GM12892 (cell line): ENCODE results near the gene SHROOM3.

Source experiments
- DNase-seq: peaks from one replicate; pipeline ENCODE4 v3.0.0; 2011; ENCODE audit not compliant: insufficient read length
- FAIRE-seq: peaks from 2 replicates; lab custom pipeline; 2011; peaks lifted over from hg19 to GRCh38; lab: Jason Lieb, UNC
- POLR2A ChIP-seq: IDR thresholded peaks from 2 replicates; pipeline ENCODE4 v1.6.1; 2011; ENCODE audit warnings: low read depth, low read length, control low read depth
- POLR2AphosphoS5 ChIP-seq: IDR thresholded peaks from 2 replicates; pipeline ENCODE4 v1.6.1; 2011; ENCODE audit warnings: low read depth, low read length, control low read depth
- TAF1 ChIP-seq: IDR thresholded peaks from 2 replicates; pipeline ENCODE4 v1.6.1; 2011; ENCODE audit warnings: low read depth, mild to moderate bottlenecking, control low read depth, low read length, borderline replicate concordance

The SHROOM3 gene

DNA sequence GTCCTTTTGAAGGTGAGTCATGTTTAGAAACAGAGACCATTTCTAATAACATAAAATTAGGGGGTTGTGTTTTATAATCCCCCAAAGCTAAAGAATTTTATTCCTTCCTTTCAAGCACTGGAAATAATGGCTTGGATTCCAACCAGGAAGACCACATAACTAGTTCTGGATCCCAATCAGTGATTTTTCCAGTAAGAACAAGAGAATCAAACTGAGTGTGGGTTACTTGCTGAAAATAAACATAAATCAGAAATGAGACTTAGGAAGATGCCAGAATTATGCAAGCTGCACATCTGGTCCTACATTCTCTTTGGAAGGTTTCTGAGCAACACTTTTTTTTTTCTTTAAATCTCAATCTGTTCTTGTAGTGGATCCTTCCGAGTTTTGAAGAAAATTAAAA is 386.6 kb downstream of the SHROOM3 start:
- TF ChIP-seq POLR2A, result no peak
- TF ChIP-seq TAF1, result no peak
- TF ChIP-seq POLR2AphosphoS5, result no peak
- DNase-seq (no peak), FAIRE-seq (no peak)

DNA sequence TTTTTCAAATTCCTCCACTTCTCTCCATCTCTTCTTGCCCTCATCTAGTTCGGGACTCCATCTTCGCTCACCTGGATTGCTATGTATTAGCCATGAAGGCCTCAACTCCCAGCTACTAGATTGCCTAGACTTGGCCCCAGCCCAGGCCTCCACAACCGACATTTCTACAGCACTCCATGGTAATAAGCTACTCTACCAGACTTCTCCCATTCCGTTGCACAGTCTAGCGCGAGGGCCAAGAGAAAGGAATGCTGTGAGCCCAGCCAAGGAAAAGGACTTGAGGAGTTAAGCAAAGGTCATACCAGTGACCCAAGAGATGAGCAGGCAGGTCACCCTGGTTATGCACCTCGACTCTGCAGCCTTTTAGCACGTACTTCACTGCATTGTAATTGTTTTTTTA is 387.3 kb downstream of the SHROOM3 start:
- DNase-seq, result no peak
- FAIRE-seq, result no peak
- TF ChIP-seq POLR2A (no peak), TAF1 (no peak), POLR2AphosphoS5 (no peak)

- FAIRE-seq (no peak), DNase-seq (no peak)
- TF ChIP-seq POLR2A (no peak), POLR2AphosphoS5 (no peak), TAF1 (no peak)
Measured at GRCh38 chr4:76823495-76823894, 388.5 kb downstream of the SHROOM3 start.

- no peak for TF ChIP-seq POLR2AphosphoS5
- no peak for TF ChIP-seq POLR2A
- no peak for TF ChIP-seq TAF1
- no peak for DNase-seq
- FAIRE-seq, result no peak
Measured at GRCh38 chr4:76830612-76830963, 395.6 kb downstream of the SHROOM3 start.

- TF ChIP-seq POLR2A (no peak), POLR2AphosphoS5 (no peak), TAF1 (no peak)
- DNase-seq, result no peak
- no peak for FAIRE-seq
Measured at GRCh38 chr4:76830964-76831703, 396.1 kb downstream of the SHROOM3 start.

- DNase-seq, result no peak
- no peak for TF ChIP-seq TAF1
- TF ChIP-seq POLR2AphosphoS5, result no peak
- no peak for TF ChIP-seq POLR2A
- FAIRE-seq, result no peak
Measured at GRCh38 chr4:76831711-76832373, 396.8 kb downstream of the SHROOM3 start.
